ENCODE data around the gene TULP1. TPM values are rescaled to one million over a fixed set of nuclear protein-coding genes. Genes with fewer than 3 reads are reported as not detected.

TULP1 gene
- total RNA-seq, 1 experiment from 2014 or later = not detected

- no peak overlapping the region for H3K4me3 ChIP-seq (replicated peaks in 1 of 2; ENCODE audit: low read depth in 1 of 2, low read length in 2 of 2)
- peaks cover 17 to 37% of the 10 kb centered on the region in 2 experiments for H3K4me1 ChIP-seq (ENCODE audit: control insufficient read depth in 1 of 2, insufficient read depth in 2 of 2, low read length in 2 of 2)
- CTCF ChIA-PET = no interaction called here
- no peaks in the 10 kb centered on the region for H3K9me3 ChIP-seq (ENCODE audit: control insufficient read depth in 1 of 2, insufficient read depth in 1 of 2, low read depth in 1 of 2, low read length in 2 of 2)
- RAD21 ChIA-PET (ENCODE audit: low non-redundant PET in 1 of 2, low total read pairs in 2 of 2, uncharacterized antibody in 2 of 2, unreplicated experiment in 2 of 2) = no interaction called here
- H4K20me1 ChIP-seq (ENCODE audit: insufficient read depth) = no peaks in the 10 kb centered on the region
- no peaks in the 10 kb centered on the region for H3K9me2 ChIP-seq (ENCODE audit: insufficient read depth)
- intact Hi-C loops (cut with micrococcal nuclease) = no loop called here
- ATAC-seq (no peak), DNase-seq (ENCODE audit: low read depth, low spot score) (no peak)
- POLR2A ChIA-PET = no interaction called here
- H3K36me3 ChIP-seq (ENCODE audit: control insufficient read depth in 1 of 2, insufficient read depth in 2 of 2, low read length in 2 of 2) = no peaks in the 10 kb centered on the region
- no TSS peak for BruUV-seq (replicated peaks)
- no peaks in the 10 kb centered on the region for H3K27me3 ChIP-seq (ENCODE audit: insufficient read depth, low read length)
- TF ChIP-seq CTCF (IDR thresholded peaks at IDR 0.05 in 2 of 3, conservative IDR thresholded peaks at IDR 0.05 in 1 of 3; ENCODE audit: borderline replicate concordance in 1 of 3, insufficient read depth in 1 of 3, low read depth in 2 of 3, low read length in 2 of 3) = no peak
- no peak for TF ChIP-seq EZH2phosphoT487 (IDR thresholded peaks at IDR 0.05; ENCODE audit: borderline replicate concordance)
- TF ChIP-seq REST (IDR thresholded peaks at IDR 0.05; ENCODE audit: low read depth) = no peak
- no peak for TF ChIP-seq SRF (IDR thresholded peaks at IDR 0.05; ENCODE audit: low read depth)
- no peak for TF ChIP-seq POLR2AphosphoS5 (IDR thresholded peaks at IDR 0.05; ENCODE audit: low read depth, low read length)
- TF ChIP-seq EZH2 (IDR thresholded peaks at IDR 0.05) = no peak
- no peak for TF ChIP-seq JUND (IDR thresholded peaks at IDR 0.05)
- no peak for TF ChIP-seq TCF7L2 (IDR thresholded peaks at IDR 0.05; ENCODE audit: borderline replicate concordance, extremely low read depth, insufficient read depth, insufficient read length)
- no peak for TF ChIP-seq ELF1 (IDR thresholded peaks at IDR 0.05; ENCODE audit: borderline replicate concordance, low read depth)
- TF ChIP-seq SP1 (IDR thresholded peaks at IDR 0.05; ENCODE audit: low read depth) = no peak
- no peak for TF ChIP-seq ZFX (IDR thresholded peaks at IDR 0.05)
- no peak for TF ChIP-seq RAD21 (IDR thresholded peaks at IDR 0.05; ENCODE audit: low read depth)
- TF ChIP-seq EGR1 (IDR thresholded peaks at IDR 0.05; ENCODE audit: low read depth) = no peak
- TF ChIP-seq SIN3A (IDR thresholded peaks at IDR 0.05; ENCODE audit: low read depth) = no peak
- no peak for TF ChIP-seq CEBPB (IDR thresholded peaks at IDR 0.05; ENCODE audit: low read depth)
- TF ChIP-seq FOSL1 (IDR thresholded peaks at IDR 0.05; ENCODE audit: low read depth) = no peak
- H3K79me2 ChIP-seq (ENCODE audit: insufficient read depth, low read length) = peaks cover 21% of the 10 kb centered on the region
- no peak overlapping the region for H3K4me2 ChIP-seq (ENCODE audit: low read length)
- H3K9ac ChIP-seq (ENCODE audit: low read length) = no peak overlapping the region
- H2AFZ ChIP-seq (ENCODE audit: low read depth, low read length, poor library complexity, severe bottlenecking) = no peak overlapping the region
- no peak overlapping the region for H3K27ac ChIP-seq (ENCODE audit: low read depth, low read length)
Observed at GRCh38 chr6:35499372-35499771, 13.3 kb downstream of the TULP1 start.

Data from HCT116 (cell line).